DMS114 treated with DMSO at 0.1 percent for 48 hours (cell line): ENCODE measurements around the gene FUBP3.
"Not testable (repeated sequence)": the region's sequence is repeated elsewhere in the genome, so short reads cannot be mapped to it uniquely, and the experiment has no call there.

Experiments
- DNase-seq: peaks from one replicate; lab custom pipeline; 2025; ENCODE audit not compliant: unreplicated experiment; lab: John Stamatoyannopoulos, UW

FUBP3 gene

GRCh38 chr9:130555968-130556367 is 23.4 kb upstream of the FUBP3 start:
- DNase-seq, result no peak

GRCh38 chr9:130556396-130557076 is 22.8 kb upstream of the FUBP3 start:
- no peak for DNase-seq

GRCh38 chr9:130557077-130557468 is 22.3 kb upstream of the FUBP3 start:
- DNase-seq, result no peak

GRCh38 chr9:130561056-130561455 is 18.3 kb upstream of the FUBP3 start:
- no peak for DNase-seq

GRCh38 chr9:130562525-130562924 is 16.9 kb upstream of the FUBP3 start:
- DNase-seq, result not testable (repeated sequence)

GRCh38 chr9:130563797-130564196 is 15.6 kb upstream of the FUBP3 start:
- no peak for DNase-seq

GRCh38 chr9:130565792-130566191 is 13.6 kb upstream of the FUBP3 start:
- DNase-seq, result no peak

- DNase-seq, result no peak
These were observed 9.2 kb upstream of the FUBP3 start for GRCh38 chr9:130570208-130570607.

GRCh38 chr9:130575514-130575913 is 3.9 kb upstream of the FUBP3 start:
- DNase-seq, result no peak

- DNase-seq, result no peak
These were observed 3.2 kb upstream of the FUBP3 start for GRCh38 chr9:130576176-130576575.

GRCh38 chr9:130579738-130580463 is 524 bp downstream of the FUBP3 start:
- DNase-seq, result no peak

- DNase-seq, result no peak
These were observed 2.4 kb downstream of the FUBP3 start for GRCh38 chr9:130581766-130582165.

GRCh38 chr9:130583271-130583670 is 3.9 kb downstream of the FUBP3 start:
- DNase-seq, result no peak

GRCh38 chr9:130587921-130588320 is 8.5 kb downstream of the FUBP3 start:
- DNase-seq, result no peak

- no peak for DNase-seq
These were observed 9.0 kb downstream of the FUBP3 start for GRCh38 chr9:130588416-130588815.

GRCh38 chr9:130589754-130590153 is 10.4 kb downstream of the FUBP3 start:
- no peak for DNase-seq

GRCh38 chr9:130590305-130590704 is 10.9 kb downstream of the FUBP3 start:
- no peak for DNase-seq

GRCh38 chr9:130593020-130593419 is 13.6 kb downstream of the FUBP3 start:
- no peak for DNase-seq

GRCh38 chr9:130597228-130597627 is 17.9 kb downstream of the FUBP3 start:
- no peak for DNase-seq

GRCh38 chr9:130598188-130598587 is 18.8 kb downstream of the FUBP3 start:
- DNase-seq, result no peak

GRCh38 chr9:130599625-130600024 is 20.2 kb downstream of the FUBP3 start:
- no peak for DNase-seq

GRCh38 chr9:130601100-130601499 is 21.7 kb downstream of the FUBP3 start:
- no peak for DNase-seq

GRCh38 chr9:130604295-130604694 is 24.9 kb downstream of the FUBP3 start:
- no peak for DNase-seq
